Measurements from ENCODE around the gene FGF19.

FGF19 gene

DNA sequence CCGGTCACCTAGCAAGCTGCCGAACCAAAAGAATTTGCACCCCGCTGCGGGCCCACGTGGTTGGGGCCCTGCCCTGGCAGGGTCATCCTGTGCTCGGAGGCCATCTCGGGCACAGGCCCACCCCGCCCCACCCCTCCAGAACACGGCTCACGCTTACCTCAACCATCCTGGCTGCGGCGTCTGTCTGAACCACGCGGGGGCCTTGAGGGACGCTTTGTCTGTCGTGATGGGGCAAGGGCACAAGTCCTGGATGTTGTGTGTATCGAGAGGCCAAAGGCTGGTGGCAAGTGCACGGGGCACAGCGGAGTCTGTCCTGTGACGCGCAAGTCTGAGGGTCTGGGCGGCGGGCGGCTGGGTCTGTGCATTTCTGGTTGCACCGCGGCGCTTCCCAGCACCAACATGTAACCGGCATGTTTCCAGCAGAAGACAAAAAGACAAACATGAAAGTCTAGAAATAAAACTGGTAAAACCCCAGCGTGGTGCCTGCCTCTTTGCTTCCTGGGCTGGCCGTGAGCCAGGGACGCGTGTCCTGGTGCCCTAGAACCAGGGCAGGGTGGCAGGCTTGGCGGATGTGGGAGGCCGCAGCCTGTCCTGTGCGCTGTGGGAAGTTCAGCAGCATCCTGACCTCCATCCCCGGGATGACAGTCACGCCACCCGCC lies 49.7 kb downstream of the FGF19 start:
- no peak for DNase-seq

DNA sequence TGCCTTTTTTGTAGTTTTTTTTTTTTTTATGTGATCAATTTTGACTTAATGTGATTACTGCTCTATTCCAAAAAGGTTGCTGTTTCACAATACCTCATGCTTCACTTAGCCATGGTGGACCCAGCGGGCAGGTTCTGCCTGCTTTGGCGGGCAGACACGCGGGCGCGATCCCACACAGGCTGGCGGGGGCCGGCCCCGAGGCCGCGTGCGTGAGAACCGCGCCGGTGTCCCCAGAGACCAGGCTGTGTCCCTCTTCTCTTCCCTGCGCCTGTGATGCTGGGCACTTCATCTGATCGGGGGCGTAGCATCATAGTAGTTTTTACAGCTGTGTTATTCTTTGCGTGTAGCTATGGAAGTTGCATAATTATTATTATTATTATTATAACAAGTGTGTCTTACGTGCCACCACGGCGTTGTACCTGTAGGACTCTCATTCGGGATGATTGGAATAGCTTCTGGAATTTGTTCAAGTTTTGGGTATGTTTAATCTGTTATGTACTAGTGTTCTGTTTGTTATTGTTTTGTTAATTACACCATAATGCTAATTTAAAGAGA lies 50.3 kb downstream of the FGF19 start:
- no peak for DNase-seq

DNA sequence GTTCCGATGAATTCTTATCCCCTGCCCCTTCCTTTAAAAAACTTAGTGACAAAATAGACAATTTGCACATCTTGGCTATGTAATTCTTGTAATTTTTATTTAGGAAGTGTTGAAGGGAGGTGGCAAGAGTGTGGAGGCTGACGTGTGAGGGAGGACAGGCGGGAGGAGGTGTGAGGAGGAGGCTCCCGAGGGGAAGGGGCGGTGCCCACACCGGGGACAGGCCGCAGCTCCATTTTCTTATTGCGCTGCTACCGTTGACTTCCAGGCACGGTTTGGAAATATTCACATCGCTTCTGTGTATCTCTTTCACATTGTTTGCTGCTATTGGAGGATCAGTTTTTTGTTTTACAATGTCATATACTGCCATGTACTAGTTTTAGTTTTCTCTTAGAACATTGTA lies 50.8 kb downstream of the FGF19 start:
- DNase-seq: no peak

DNA sequence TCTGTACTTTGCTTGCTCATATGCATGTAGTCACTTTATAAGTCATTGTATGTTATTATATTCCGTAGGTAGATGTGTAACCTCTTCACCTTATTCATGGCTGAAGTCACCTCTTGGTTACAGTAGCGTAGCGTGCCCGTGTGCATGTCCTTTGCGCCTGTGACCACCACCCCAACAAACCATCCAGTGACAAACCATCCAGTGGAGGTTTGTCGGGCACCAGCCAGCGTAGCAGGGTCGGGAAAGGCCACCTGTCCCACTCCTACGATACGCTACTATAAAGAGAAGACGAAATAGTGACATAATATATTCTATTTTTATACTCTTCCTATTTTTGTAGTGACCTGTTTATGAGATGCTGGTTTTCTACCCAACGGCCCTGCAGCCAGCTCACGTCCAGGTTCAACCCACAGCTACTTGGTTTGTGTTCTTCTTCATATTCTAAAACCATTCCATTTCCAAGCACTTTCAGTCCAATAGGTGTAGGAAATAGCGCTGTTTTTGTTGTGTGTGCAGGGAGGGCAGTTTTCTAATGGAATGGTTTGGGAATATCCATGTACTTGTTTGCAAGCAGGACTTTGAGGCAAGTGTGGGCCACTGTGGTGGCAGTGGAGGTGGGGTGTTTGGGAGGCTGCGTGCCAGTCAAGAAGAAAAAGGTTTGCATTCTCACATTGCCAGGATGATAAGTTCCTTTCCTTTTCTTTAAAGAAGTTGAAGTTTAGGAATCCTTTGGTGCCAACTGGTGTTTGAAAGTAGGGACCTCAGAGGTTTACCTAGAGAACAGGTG lies 51.8 kb downstream of the FGF19 start:
- no peak for DNase-seq

DNA sequence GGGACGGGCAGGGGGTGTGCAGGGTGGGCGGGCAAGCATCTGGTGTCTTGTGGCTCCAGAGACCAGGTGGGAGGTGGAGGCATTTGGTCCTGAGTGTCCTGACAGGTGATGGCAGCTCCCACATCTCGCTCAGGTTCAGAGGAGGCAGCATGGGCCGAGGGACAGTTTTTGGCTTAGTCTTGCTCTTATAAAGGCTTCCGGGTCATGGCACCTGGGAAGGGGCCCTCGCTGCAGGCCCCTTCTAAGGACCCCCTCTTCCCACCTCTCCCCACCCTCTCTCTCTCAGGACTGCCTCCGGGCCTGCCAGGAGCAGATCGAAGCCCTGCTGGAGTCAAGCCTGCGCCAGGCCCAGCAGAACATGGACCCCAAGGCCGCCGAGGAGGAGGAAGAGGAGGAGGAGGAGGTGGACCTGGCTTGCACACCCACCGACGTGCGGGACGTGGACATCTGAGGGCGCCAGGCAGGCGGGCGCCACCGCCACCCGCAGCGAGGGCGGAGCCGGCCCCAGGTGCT lies 52.9 kb downstream of the FGF19 start:
- no peak for DNase-seq

DNA sequence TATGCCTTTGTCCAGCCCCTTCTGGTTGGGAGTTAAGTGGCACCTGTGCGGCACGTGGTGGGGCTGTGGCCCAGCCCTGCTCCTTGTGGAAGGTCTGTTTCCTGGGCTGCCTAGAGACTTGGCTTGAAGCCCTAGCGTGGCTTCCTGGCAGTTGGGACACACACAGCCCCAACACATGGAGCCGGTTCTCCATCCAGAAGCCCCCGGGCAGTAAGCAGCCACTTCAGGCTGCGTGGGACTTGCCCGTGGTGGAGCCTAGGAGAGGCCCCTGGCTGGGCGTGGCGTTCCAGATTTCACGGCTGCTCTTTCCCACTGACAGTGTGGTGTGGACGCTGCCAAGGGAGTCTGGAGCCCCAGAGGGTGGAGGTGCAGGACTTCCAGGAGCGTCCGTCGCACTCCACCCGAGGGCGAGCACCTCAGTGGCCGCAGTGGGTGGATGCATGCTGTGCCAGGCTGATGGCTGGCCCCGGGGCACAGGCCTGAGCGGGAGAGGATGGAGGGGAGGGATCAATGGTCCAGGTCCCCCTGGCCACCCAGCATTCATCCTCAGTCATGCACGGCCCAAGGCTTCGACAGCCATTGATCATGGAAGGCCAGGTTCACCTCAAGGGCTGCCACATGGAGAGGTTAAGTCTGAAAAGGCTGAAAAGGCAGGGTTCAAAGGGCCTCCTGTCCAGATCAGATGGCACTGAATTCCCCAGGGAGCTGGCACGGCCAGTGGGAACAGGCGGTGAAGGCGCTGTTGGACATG lies 53.6 kb downstream of the FGF19 start:
- peak; percentile 47 to 63 for DNase-seq

DNA sequence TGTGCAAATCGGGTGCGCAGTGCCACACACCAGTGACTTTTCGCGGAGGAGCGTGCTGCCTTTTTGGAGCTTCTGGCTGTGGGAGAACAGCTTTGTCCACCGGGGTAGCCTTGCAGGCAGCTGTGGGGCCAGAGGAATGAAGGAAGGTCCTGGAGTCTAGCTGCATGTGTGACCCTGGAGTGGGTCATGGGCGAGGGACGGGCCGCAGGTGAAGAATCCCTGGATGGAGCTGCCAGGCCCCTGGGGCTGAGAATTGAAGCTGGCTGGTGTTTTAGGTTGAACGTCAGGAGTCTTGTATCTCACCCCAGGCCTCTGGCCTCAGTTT lies 54.3 kb downstream of the FGF19 start:
- DNase-seq: no peak

DNA sequence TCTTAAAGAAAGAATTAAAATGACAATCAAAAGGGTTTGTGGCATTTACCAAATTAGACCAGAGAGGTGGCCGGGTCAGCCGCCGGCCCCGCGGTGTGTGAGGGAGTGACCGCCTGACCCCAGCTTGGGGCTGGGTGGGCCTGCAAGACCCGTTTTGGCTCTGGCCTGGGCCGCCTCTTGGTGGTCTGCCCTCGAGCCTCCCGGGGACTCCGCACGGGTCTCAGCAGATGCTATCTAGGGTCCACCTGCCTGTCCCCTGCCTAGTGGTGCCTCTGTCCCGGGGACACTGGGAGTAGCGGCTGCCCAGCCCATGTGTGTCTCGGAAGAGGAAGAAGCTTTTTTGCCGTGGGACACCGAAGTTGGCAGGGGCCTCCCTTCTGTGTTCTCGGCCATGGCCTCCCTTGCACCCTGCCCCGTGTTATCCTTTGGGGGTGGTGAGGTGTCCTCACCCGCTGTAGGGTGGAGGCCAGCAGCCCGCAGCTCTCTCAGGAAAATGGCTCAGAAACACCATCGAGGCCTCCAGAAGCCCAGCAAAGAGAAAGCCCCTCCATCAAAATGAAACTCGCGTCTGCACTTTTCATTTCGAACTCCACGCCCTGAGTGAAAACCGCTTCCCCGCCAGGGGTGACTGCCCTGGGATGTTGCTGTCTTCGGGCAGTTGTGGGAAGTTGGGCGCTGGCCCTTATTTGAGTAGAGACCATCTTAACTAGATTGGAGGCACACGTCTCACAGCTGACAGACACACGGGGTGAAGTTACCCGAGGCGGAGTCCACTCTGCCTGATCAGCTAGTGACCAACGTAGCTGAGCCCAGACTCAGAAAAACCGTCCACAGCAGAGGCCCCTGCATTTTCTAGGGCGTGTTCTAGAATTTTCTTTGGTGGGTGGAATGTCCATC lies 54.9 kb downstream of the FGF19 start:
- DNase-seq: no peak

Measured in Kasumi-1 (cell line).